Esophagus muscularis mucosa (tissue), 3 donors: ENCODE data around the gene NOL6.

Experiments used
- EP300 ChIP-seq: sonication (generic); formaldehyde crosslinking; IDR thresholded peaks from one replicate; pipeline ENCODE4 v1.6.1; 2017; ENCODE audit warnings: antibody characterized with exemption
- TF ChIP-seq, protein P1 (sequence below), 3 experiments: fragments of 200-600 bp in 2 of 3; fragments of 450-650 bp in 1 of 3; sonication (generic) in 2 of 3; IDR thresholded peaks; one replicate each; pipeline ENCODE4 v1.5.1; 2017 to 2019; ENCODE audit warnings: antibody characterized with exemption in 3 of 3, mild to moderate bottlenecking in 2 of 3, moderate library complexity in 1 of 3

- TF ChIP-seq, protein P1, sequence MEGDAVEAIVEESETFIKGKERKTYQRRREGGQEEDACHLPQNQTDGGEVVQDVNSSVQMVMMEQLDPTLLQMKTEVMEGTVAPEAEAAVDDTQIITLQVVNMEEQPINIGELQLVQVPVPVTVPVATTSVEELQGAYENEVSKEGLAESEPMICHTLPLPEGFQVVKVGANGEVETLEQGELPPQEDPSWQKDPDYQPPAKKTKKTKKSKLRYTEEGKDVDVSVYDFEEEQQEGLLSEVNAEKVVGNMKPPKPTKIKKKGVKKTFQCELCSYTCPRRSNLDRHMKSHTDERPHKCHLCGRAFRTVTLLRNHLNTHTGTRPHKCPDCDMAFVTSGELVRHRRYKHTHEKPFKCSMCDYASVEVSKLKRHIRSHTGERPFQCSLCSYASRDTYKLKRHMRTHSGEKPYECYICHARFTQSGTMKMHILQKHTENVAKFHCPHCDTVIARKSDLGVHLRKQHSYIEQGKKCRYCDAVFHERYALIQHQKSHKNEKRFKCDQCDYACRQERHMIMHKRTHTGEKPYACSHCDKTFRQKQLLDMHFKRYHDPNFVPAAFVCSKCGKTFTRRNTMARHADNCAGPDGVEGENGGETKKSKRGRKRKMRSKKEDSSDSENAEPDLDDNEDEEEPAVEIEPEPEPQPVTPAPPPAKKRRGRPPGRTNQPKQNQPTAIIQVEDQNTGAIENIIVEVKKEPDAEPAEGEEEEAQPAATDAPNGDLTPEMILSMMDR (IDR thresholded peaks at IDR 0.05), result no peak
- TF ChIP-seq EP300, result no peak
Measured at GRCh38 chr9:33506626-33507370, 33.1 kb upstream of the NOL6 start.
